ENCODE data around the gene IL20RB. TPM values are rescaled to one million over a fixed set of nuclear protein-coding genes. Genes with fewer than 3 reads are reported as not detected.
"Not testable (repeated sequence)": the region's sequence is repeated elsewhere in the genome, so short reads cannot be mapped to it uniquely, and the experiment has no call there.

The IL20RB gene
- total and polyA plus RNA-seq, 10 donors, result 0.33 to 3.1 (median 0.85) TPM

DNA sequence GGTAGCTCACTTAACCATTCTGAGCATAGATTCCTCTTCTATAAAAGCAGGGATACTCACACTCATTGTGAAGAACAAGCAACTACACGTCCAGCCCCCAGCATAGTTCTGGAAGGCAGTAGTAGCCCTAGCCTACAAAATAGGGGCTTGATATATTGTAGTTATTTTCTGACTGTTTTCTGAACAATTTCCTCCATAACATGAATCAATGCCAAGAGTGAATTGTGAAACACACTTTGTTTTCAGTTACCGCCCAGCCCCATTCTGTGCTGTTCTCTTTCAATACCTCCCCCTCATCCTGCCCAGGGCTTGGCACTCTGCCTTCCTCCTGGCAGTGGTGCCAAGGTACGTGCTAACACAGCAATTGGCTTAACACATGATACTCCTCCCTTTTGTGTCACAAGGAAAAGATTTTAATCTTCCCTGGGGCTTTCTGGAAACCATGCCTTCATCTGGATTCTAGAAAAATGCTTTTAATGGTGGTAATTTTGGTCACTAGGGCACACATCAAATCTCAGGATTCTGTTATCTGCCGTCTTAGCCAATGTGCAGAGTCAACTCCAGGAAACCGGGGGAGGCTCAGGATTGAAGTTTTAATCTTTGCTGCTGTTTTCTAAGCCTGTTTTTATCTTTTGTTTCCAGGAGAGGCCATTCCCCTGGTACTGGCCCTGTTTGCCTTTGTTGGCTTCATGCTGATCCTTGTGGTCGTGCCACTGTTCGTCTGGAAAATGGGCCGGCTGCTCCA lies 37.2 kb downstream of the IL20RB start:
- Histone ChIP-seq H3K36me3 (no peaks in the 10 kb centered on the region), H3K4me1 (peaks cover 0 to 16% (median 4%) of the 10 kb centered on the region in 6 donors), H3K27ac (peak overlapping the region in 7 of 8 donors; percentile 71 to 81 (median 77)), H3K27me3 (replicated peaks in 1 of 7) (no peaks in the 10 kb centered on the region), H3K4me3 (no peak overlapping the region), H3K9me3 (no peaks in the 10 kb centered on the region)
- TF ChIP-seq POLR2AphosphoS5 (IDR thresholded peaks at IDR 0.05), result peak in 1 of 3 donors; percentile 81
- TF ChIP-seq, protein P1, sequence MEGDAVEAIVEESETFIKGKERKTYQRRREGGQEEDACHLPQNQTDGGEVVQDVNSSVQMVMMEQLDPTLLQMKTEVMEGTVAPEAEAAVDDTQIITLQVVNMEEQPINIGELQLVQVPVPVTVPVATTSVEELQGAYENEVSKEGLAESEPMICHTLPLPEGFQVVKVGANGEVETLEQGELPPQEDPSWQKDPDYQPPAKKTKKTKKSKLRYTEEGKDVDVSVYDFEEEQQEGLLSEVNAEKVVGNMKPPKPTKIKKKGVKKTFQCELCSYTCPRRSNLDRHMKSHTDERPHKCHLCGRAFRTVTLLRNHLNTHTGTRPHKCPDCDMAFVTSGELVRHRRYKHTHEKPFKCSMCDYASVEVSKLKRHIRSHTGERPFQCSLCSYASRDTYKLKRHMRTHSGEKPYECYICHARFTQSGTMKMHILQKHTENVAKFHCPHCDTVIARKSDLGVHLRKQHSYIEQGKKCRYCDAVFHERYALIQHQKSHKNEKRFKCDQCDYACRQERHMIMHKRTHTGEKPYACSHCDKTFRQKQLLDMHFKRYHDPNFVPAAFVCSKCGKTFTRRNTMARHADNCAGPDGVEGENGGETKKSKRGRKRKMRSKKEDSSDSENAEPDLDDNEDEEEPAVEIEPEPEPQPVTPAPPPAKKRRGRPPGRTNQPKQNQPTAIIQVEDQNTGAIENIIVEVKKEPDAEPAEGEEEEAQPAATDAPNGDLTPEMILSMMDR (IDR thresholded peaks at IDR 0.05 in 8 of 11, conservative IDR thresholded peaks at IDR 0.05 in 3 of 11), result no peak
- 45 to 59% (median 52%) methylated on average over 8 of the region's 8 CpGs for WGBS, 5 donors
- DNase-seq, result no peak
- intact Hi-C loops (cut with DNase I; ENCODE audit: low total_unique reads), result no loop called here

DNA sequence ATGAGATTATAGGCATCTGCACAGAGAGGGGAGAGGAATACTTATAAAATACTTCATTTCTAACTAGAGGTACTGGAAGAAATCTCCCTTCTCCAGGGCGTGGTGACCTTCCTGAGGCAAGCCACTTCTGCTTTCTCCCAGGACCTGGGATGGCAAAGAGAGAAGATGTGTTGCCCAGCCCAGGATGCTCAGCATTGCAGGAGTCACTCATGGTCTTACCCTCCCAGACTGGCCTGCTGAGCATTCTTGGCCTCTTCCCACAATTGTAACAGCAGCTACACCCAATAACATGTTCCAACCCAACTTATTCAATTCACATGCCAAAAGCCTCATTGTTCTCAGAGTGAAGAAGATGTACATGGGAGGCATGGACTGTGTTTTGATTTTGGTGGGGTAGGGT lies 37.9 kb downstream of the IL20RB start:
- Histone ChIP-seq H3K27ac (peak overlapping the region in 7 of 8 donors; percentile 71 to 81 (median 77)), H3K27me3 (replicated peaks in 1 of 7) (no peaks in the 10 kb centered on the region), H3K36me3 (no peaks in the 10 kb centered on the region), H3K9me3 (no peaks in the 10 kb centered on the region), H3K4me1 (peaks cover 0 to 16% (median 4%) of the 10 kb centered on the region in 6 donors), H3K4me3 (no peak overlapping the region)
- intact Hi-C loops (cut with DNase I; ENCODE audit: low total_unique reads), result no loop called here
- no peak for DNase-seq
- TF ChIP-seq POLR2AphosphoS5 (IDR thresholded peaks at IDR 0.05) (no peak), POLR2A (IDR thresholded peaks at IDR 0.05) (no peak)
- TF ChIP-seq, protein P1 (IDR thresholded peaks at IDR 0.05 in 8 of 11, conservative IDR thresholded peaks at IDR 0.05 in 3 of 11), result no peak
- 40 to 88% (median 72%) methylated on average over 1 of the region's 1 CpG for WGBS, 5 donors

DNA sequence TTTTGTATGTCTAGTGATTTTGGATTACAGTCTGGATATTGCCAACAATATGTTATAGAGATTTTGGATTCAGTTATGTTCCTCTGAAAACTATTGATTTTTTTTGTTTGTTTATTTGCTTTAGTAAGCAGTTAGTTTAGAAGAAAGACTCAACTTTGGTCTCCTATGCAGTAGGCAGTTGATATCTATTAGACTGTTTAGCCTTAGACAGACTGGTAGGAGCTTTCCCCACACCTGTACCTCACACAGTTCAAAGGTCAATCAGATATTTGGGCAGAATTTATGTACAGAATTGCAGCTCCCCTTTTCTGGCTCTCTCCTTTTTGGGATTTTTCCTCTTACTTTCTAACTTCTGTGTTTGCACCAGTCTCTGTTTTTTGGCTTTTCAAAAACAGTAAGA lies 42.3 kb downstream of the IL20RB start:
- TF ChIP-seq, protein P1 (IDR thresholded peaks at IDR 0.05 in 8 of 11, conservative IDR thresholded peaks at IDR 0.05 in 3 of 11), result no peak
- no peak for TF ChIP-seq POLR2AphosphoS5 (IDR thresholded peaks at IDR 0.05)
- no peak for TF ChIP-seq POLR2A (IDR thresholded peaks at IDR 0.05)
- no peak for DNase-seq
- H3K9me3 ChIP-seq, result no peaks in the 10 kb centered on the region
- intact Hi-C loops (cut with DNase I; ENCODE audit: low total_unique reads), result no loop called here
- H3K36me3 ChIP-seq, result no peaks in the 10 kb centered on the region
- no peak overlapping the region for H3K4me3 ChIP-seq
- no peaks in the 10 kb centered on the region for H3K27me3 ChIP-seq (replicated peaks in 1 of 7)
- peaks cover 0 to 11% (median 0%) of the 10 kb centered on the region in 6 donors for H3K4me1 ChIP-seq
- H3K27ac ChIP-seq, result no peak overlapping the region

DNA sequence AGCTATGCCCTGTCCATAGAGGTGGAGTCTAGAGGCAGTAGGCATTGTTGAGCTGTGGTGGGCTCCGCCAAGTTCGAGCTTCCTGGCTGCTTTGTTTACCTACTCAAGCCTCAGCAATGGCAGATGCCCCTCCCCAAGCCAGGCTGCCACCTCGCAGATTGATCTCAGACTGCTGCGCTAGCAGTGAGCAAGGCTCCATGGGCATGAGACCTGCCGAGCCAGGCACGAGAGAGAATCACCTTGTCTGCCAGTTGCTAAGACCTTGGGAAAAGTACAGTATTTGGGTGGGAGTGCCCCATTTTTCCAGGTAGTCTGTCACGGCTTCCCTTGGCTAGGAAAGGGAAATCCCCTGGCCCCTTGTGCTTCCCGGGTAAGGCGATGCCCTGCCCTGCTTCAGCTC lies 49.6 kb downstream of the IL20RB start:
- H3K9me3 ChIP-seq; intact Hi-C loops (cut with DNase I; ENCODE audit: low total_unique reads); H3K4me3 ChIP-seq; H3K4me1 ChIP-seq; H3K27ac ChIP-seq; DNase-seq; H3K36me3 ChIP-seq; H3K27me3 ChIP-seq (replicated peaks in 1 of 7): not testable (repeated sequence)
- 89 to 94% (median 92%) methylated on average over 7 to 9 of the region's 9 CpGs for WGBS, 5 donors

Data from spleen (tissue), 11 donors.